Stimulated activated CD8-positive, alpha-beta memory T cell treated with anti-CD3 and anti-CD28 coated beads, Interleukin-15, amount 100 ng/mL, for 48 hours (primary cell): ENCODE data around the gene KRTAP9-7.

Experiments
- DNase-seq, 2 donors: peaks; one replicate each; pipeline ENCODE4 v3.0.0-alpha.2; 2020; ENCODE audit warnings: low read depth in 2 of 2

Gene KRTAP9-7

GRCh38 chr17:41271858-41272257 is 3.6 kb upstream of the KRTAP9-7 start:
- DNase-seq = no peak

- DNase-seq = no peak
Measured at GRCh38 chr17:41278176-41278955, 2.9 kb downstream of the KRTAP9-7 start.

- no peak for DNase-seq
Measured at GRCh38 chr17:41284043-41284442, 8.5 kb downstream of the KRTAP9-7 start.

GRCh38 chr17:41284546-41284945 is 9.0 kb downstream of the KRTAP9-7 start:
- DNase-seq = no peak

- DNase-seq = no peak
Measured at GRCh38 chr17:41287050-41287449, 11.6 kb downstream of the KRTAP9-7 start.

GRCh38 chr17:41294016-41294415 is 18.5 kb downstream of the KRTAP9-7 start:
- no peak for DNase-seq

- DNase-seq = no peak
Measured at GRCh38 chr17:41296846-41297245, 21.3 kb downstream of the KRTAP9-7 start.

GRCh38 chr17:41298458-41299135 is 23.1 kb downstream of the KRTAP9-7 start:
- DNase-seq = no peak

- DNase-seq = no peak
Measured at GRCh38 chr17:41301204-41301790, 25.8 kb downstream of the KRTAP9-7 start.

GRCh38 chr17:41301916-41302901 is 26.7 kb downstream of the KRTAP9-7 start, which contains the start of gene KRTAP29-1:
KRTAP29-1 (minus strand) TSS chr17:41302851; CDS start chr17:41302851, 0 bp downstream.
- no peak for DNase-seq

- DNase-seq = no peak
Measured at GRCh38 chr17:41302981-41303380, 27.5 kb downstream of the KRTAP9-7 start.

GRCh38 chr17:41304091-41304490 is 28.6 kb downstream of the KRTAP9-7 start:
- DNase-seq = no peak

- no peak for DNase-seq
Measured at GRCh38 chr17:41307647-41308046, 32.1 kb downstream of the KRTAP9-7 start.

- peak; percentile 31 to 32 for DNase-seq
Measured at GRCh38 chr17:41308251-41308917, 32.9 kb downstream of the KRTAP9-7 start.

GRCh38 chr17:41308918-41309359 is 33.4 kb downstream of the KRTAP9-7 start, which contains the start of gene KRTAP16-1:
KRTAP16-1 (minus strand) TSS chr17:41309309; CDS start chr17:41309253, 56 bp downstream.
- DNase-seq = no peak

GRCh38 chr17:41311111-41311510 is 35.6 kb downstream of the KRTAP9-7 start:
- DNase-seq = no peak

GRCh38 chr17:41315204-41315794 is 39.8 kb downstream of the KRTAP9-7 start, which contains the start of gene KRTAP17-1:
KRTAP17-1 (minus strand) TSS chr17:41315710; CDS start chr17:41315650, 60 bp downstream.
- no peak for DNase-seq

GRCh38 chr17:41315814-41316445 is 40.4 kb downstream of the KRTAP9-7 start:
- no peak for DNase-seq

GRCh38 chr17:41318231-41318630 is 42.7 kb downstream of the KRTAP9-7 start:
- DNase-seq = no peak
